HG03025 (cell line): ENCODE data around the gene RNU1-2.
"Not testable (repeated sequence)": the region's sequence is repeated elsewhere in the genome, so short reads cannot be mapped to it uniquely, and the experiment has no call there.

Experiments used
- ATAC-seq: cut with Tn5 transposase; IDR thresholded peaks from one replicate; pipeline ENCODE4 v1.9.1; 2021; ENCODE audit warnings: mild to moderate bottlenecking, moderate library complexity; ENCODE audit not compliant: unreplicated experiment, low FRiP score

RNU1-2 gene

DNA sequence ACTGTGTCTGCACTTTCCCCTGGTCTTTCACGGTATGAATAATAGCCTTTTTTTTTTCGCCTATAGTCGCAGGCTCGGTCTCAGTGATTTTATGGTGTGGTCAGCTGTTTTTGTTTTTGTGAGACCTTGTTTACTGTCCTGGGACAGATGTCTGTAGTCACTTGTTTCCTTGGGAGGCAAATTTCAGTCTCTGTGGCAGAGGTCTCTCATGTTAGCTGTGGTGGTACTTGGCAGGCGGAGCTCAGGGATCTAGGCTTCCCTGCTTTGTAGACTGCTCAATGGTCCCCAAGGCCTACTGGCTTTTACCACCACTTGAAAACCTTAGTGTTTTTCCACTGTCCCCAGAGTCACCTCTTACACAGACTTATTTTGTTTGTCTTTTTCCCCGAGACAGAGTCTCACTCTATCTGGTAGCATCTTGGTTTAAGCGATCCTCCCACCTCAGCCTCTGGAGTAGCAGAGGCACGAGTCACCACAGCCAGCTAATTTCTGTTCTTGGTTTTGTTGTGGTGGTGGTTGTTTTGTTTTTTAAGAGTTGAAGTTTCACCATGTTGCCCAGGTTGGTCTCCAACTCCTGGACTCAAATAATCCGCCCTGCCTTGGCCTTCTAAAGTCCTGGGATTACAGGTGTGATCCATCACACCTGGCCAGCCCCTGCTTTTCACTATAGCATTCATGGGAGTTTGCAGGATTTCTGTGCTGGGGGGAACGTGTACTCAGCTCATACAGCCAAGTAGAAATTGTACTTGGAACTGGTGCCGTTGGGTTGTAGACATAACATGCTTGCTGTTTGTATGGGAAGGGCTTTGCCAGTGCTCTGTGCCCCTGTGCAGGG is 10.3 kb downstream of the RNU1-2 start:
- ATAC-seq = no peak

DNA sequence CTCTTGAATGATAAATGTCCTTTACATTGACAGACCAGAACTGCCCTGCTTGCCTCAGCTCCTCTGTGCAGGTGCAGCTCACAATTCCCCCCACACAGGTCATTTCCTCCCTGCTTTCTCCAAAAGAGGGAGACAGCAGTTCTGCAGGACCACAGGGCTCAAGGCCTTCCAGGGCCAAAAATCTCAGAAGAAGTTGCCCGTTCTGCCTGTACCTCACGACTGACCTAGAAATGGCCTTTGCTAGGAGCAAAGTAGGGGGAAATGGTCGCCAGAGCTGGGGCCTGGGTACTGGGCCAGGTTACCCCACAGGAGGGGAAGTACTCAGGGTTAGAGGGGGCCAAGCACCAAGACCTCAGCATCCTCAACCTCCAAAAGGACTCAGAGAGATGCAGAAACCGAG is 11.1 kb downstream of the RNU1-2 start:
- ATAC-seq = no peak

DNA sequence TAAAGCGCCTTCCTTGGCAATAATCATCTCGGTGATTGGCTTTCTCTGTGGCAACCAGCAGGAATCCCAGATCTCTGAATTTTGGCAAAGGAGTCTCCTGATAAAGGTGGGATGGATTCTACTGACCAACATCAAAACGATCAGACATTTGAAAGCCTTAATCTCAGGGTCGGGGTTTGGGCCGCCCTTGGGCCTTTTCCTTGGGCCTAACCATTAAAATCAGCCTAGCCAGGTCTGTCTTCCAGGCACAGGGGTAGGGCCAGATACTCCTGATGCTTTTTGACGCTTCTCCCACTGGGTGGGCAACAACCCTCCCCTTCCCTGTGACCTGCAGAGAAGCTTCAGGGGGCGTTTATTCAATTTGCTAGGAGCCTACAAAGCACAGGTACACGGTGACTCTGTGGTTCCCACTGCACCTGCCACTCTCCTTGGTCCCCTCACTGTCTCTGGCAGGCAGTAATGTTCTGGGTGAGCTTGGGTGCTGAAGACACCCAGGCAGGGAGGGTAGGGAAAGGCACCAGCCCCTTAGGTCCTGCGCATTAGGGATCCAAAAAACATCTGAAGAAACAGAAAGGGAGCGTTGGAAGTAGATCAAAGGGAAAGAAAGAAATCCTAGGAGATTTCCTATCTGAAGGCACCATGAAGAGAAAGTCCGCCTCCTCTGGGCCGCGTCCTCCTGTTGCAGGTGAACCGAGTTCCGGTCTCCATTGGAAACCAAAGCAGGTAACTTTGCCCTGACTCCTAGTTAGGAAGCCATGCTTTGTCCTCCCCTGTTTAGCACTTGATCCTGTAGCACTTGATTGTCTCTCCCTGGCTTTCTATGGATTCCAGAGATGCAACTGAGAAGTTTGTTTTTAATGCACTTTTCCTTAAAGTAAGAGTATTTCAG is 12.3 kb downstream of the RNU1-2 start:
- ATAC-seq = no peak

DNA sequence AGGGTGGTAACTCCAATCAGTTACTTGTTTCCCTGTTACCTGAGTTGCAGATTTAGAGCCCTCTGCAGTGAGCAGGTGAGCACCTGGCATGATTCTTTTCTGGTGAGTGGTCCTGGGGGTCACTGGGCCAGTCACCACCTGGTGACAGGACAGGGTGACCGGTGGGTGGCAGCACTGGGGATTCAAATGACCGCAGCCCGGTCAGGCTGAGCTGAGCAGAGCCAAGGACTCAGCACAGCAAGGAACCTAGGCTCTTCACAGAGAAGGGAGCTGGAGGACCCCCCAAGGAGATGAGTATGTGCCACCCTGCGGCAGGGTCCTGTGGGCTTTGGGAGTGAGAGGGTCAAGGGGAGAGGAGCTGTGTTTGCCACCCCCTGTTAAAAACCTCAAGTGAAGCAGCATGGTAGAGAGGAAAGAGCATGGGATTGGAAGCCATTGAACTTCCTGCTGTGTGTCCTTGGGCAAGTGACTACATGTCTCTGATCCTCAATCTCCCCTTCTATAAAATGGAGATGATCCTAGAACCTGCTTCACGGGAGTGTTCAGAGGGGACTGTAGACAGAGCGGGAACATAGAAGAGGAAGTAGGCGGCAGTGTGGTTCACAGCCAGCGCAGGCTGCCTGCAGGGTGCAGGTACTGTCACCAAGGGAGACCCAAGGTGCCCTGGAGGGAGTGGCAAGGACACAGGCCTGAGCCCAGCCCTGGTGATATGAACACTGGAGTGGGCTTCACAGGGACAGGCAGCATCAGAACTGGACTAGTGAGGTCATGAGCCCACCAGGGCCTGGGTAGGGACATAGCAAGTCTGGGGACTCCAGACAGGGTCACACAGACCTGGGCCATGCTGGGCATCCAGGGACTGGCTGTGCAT is 16.3 kb downstream of the RNU1-2 start:
- not testable (repeated sequence) for ATAC-seq

DNA sequence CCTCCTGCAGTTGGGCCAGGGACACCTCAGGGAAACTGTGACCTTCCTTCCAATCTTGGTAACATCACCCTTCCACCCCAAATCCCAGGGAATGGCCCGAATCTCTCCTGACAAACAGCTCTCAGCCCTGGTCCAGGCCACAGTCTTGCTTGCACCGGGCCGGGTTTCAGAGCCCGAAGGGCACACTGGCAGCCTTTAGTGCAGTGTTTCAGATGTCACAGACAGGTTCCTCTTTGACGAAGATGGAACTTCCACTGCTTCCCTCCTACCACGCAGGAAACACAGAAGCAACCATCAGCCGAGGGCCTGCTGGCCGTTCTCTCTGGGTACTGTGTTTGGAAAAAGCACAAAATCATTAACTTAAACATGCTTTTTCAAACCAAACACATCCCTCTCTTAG is 17.0 kb downstream of the RNU1-2 start:
- not testable (repeated sequence) for ATAC-seq

DNA sequence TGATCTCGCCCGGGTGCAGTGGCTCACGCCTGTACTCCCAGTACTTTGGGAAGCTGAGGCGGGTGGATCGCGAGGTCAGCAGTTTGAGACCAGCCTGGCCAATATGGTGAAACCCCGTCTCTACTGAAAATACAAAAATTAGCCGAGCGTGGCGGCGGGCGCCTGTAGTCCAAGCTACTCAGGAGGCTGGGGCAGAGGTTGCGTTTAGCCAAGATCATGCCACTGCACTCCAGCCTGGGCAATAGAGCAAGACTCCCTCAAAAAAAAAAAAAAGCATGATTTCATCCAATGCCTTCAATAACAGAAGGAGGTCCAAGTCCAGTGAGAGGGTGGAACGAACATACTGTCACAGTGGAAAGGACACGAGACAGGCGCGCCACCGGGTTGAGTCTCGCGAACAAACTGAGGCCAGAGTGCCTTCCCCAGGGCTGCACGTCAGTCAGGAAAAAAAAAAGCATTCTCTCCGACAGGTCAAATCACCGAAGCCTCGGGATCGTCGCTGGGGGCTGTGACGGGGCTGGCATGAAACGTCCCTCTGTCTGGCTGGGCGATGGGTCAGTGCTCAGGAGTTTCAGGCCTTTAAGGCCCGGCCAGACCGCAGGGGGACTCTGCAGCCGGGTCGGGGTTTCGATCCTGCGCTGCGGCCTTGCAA is 17.5 kb downstream of the RNU1-2 start:
- ATAC-seq = no peak

DNA sequence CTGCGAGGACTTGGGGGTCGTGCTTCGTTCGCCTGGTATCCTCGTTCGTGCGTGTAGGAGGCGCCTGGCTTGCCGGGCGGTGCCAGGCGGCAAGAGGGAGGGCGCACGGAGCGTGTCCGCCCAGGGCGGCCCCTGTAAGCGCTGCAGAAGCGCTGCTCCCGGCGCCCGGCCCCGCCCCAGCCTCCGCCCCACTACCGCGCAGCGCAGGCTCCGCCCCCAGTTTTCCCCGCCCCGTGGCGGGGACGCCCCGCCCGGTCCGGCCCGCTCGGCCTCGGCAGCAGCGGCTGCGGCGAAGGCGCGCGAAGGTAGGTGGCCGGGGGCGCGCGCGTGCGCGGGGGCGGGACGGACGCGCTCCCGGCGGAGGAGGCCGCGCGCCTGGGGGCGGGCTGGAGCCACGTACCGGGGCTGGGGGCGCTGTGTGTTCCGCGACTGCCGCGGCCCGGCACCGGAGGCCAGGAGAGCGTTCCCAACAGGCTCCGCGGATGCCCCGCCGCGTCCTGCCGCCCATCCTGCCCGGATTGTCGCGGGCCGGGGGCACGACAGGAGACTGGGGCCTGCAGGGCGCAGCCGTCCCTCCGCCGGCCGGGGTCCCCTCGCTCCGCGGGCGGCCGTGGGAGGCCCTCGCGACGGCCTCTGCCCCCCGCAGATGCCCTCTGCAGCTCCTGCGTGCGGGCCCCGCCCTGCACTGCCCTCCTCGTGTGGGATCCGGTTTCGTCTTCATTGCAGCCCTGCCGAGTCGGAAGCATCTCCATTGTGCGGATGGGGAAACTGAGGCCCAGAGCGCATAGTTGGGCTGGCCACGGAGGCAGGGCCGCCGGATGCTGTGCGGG is 18.3 kb downstream of the RNU1-2 start:
- peak; percentile 67 for ATAC-seq

DNA sequence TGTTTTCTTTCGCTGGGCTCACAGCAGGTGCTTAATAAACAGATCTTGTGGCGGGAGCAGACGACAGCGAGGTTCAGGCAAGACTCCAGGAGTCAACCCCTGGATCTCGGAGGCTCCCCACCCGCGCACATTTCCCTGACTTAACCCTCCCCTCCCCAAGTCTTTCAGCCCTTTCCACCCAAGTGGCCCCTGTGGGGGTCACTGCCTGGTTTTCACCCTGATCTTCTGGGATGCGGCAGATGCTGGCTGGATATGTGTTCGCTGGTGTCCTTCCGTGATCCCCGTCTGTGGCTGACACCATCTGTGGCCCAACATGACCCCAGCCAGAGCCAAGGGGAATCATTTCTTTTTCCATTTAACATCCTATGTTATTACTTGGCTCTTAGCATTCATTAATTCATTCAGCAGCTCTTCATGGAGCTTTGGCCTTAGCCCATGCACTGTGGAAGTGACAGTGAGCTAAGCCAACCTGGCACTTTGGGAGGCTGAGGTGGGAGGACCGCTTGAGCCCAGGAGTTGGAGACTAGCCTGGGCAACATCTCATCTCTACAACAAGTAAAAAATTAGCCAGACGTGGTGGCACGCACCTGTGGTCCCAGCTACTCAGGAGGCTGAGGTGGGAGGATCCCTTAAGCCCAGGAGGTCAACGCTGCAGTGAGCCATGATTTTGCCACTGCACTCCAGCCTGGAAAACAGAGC is 19.3 kb downstream of the RNU1-2 start:
- not testable (repeated sequence) for ATAC-seq

DNA sequence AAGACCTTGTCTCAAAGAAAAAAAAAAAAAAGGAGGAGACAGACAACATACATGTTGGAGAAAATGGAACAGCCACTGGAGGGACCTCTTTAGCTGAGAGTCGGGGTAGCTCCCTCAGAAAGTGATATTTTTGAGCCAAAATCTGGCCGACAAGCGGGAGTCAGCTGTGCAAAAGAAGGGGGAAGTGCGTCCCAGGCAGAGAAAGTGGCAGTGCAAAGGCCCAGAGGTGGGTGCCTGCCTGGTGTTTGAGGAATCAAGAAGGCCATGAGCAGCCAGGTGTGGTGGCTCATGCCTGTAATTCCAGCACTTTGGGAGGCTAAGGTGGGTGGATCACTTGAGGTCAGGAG is 19.8 kb downstream of the RNU1-2 start:
- no peak for ATAC-seq

DNA sequence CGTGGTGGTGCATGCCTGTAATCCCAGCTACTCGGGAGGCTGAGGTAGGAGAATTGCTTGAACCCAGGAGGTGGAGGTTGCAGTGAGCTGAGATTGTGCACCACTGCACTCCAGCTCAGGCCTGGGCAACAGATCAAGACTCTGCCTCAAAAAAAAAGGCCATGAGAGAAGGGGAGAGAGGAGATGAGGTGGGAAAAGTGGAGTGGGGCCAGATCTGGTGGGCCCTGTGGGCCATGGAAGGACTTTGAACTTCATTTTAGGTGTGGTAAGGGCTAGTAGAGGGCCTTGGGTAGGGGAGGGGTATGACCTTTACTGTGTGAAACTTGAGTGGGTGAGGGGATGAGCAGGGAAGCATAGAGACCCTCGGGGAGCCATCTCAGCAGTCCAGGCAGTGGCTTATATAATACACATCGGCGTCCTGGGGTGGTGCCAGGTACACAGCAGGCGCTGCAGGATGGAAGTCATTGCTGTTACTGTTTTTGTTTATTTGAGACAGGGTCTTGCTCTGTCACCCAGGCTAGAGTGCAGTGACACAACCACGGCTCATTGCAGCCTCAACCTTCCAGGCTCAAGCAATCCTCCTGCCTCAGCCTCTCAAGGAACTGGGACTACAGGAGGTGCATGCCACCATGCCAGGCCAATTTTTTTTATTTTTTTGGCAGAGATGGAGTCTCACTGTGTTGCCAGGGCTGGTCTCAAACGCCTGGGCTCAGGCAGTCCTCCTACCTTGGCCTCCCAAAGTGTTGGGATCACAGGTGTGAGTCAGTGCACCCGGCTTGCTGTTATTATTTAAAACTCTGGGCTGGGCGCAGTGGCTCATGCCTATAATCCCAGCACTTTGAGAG is 20.5 kb downstream of the RNU1-2 start:
- ATAC-seq = not testable (repeated sequence)

DNA sequence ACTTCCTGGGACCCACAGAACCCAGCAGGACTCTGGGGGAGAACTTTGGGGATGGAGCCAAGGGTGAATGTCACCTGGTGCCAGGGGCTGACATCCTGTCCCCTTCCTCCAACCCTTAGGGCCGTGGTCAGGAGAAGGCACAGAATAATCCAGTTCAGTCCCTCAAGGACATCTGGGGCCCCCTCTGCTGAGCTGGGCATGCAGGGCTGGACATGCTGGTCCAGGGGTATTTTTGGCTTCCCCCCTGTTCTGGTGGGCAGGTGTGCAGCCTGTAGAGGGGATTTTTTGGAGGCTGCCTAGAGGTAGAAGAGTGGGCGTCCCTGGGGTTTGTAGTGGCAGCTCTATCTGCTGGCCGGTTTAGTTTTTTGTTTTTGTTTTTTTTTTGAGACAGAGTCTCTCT is 22.6 kb downstream of the RNU1-2 start:
- no peak for ATAC-seq

DNA sequence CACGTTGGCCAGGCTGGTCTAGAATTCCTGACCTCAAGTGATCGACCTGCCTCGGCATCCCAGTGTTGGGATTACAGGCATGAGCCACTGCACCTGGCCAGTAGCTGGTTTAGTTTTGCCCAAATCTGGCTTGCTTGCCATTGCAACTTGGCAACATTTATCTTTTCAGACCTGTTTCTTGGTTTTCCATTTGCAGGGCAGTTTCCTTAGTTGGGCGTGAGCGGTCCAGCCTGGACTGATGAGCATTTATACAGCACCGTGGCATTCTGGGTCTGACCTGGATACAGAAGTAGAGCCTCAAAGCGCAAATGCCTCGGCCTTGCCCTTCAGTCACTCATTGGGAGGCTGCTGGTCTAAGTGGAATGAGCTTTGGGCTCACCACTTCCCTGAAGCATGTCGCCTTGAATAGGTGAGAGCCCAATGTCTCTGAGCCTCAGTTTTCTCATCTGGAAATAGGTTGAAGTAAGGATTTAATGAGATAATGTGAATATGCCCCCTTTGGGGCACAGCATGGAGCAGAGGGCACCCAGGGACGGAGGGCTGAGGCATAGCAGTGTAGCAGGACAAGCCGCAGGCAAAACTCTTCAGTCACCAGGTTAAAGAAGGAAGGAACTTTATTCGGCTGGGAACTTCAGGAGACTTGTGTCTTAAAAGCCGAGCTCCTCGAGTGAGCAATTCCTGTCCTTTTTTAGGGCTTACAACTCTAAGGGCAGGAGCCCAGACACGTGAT is 23.3 kb downstream of the RNU1-2 start:
- ATAC-seq = not testable (repeated sequence)

DNA sequence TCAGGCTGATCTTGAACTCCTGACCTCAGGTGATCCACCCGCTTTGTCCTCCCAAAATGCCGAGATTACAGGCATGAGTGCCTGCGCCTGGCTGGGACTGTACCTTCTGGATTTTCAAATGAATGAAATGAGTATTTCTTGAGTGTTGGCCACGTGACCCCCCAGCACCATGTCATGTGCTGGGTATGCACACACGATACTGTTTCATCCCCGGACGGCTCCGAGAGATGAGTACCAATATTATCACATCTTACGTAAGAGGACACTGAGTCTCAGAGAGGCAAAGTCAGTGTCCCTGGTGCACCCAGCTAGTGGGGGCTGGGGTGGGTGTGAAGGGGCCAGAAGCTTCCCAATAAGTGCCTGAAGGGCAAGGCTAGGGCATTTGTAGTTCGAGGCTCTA is 25.2 kb downstream of the RNU1-2 start:
- ATAC-seq = no peak

DNA sequence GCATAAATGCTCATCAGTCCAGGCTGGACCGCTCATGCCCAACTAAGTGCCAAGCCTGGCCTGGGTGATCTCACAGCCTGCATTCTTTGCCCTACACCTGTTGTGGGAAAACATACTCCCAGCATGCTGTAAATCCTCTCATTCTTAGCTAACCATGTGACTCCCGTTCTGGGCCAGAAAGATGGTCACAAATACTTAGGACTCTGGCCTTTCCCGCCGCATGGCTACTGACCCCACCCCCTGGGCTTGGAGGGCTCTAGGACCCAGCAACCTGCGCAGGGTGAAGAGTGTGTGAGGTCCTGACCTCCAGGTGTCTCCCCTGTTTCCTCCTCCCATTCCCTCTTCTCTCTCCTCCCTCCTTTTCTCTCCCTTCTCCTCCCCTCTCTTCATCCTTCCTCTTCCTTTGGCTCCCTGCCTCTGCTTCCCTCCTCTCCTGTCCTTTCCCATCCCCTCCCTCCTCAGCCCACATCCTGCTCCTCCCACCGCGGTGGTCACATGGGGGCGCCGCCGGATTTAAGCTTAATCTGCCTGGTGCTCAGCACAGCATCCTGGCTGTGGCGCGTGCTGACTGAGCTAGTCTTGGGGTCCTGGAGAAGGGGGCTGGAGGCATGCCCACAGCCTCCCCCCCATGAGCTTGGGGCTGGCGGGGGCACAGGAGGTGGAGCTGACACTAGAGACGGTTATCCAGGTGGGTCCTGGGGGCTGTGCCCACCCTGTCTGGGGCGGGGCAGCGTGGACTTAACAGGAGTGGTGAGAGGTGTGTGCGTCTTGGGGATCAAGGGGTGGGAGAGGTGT is 25.8 kb downstream of the RNU1-2 start, which contains the start of gene CROCC:
TSS of gene CROCC (plus strand) at position 541 of the 795 bp plus-strand sequence. CDS start at position 629, 88 bp downstream.
- no peak for ATAC-seq

DNA sequence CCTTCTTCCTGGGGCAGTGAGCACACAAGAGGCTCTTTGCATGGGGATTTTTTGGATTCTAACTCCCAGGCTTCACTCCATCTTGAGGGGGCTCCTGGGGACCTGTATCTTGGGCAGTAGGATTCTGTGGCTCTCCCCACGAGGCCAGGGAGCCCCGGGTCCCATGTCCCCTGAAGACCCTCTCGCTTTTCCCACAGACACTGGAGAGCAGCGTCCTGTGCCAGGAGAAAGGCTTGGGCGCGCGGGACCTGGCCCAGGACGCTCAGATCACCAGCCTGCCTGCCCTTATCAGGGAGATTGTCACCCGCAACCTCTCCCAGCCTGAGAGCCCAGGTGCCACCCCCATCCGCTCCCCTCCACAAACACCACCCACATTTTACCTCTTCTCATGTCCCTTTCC is 26.7 kb downstream of the RNU1-2 start:
- ATAC-seq = no peak

DNA sequence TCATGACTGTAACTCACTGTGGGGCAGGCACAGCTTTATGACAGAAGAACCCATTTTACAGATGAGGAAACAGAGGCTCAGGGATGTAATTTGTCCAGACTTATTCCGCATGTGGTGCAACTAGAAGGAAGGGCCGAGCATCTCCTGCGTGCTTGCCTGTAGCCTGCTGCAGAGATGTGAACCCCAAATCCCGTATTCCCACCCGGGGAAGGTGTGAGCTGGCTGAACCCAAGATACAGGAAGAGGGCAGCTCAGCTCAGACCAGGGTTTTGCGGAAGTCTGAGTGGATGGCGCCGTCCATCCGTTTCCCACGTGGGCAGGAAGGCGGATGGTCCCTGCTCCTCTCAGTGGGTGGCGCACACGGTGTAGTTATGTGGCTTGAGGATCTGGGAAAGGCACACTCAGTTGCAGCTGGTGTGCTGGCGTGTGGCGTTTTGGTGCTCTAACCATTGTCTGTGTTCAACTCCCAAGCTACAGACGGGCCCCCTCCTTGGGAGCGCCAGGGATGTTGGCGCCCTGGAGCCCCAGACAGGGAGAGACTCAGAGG is 27.2 kb downstream of the RNU1-2 start:
- no peak for ATAC-seq
